HT-29 (cell line): ENCODE measurements around the gene CD69. TPM values are rescaled to one million over a fixed set of nuclear protein-coding genes. Genes with fewer than 3 reads are reported as not detected.
A peak's percentile ranks its signal among the peaks of the same experiment; 100 is the strongest.
"Not testable (repeated sequence)": the region's sequence is repeated elsewhere in the genome, so short reads cannot be mapped to it uniquely, and the experiment has no call there.

Experiments used
- DNase-seq: peaks from one replicate; pipeline ENCODE4 v3.0.0-alpha.2; 2015; ENCODE audit warnings: low spot score
- total RNA-seq: library from RNA; depleted of rRNA; stranded (reverse); fragments of >200 nt; shearing (Covaris generic); gene quantifications from 2 replicates; pipeline ENCODE4 v1.2.3, GENCODE V29; 2014

CD69 gene
- total RNA-seq, 1 experiment from 2014 or later = not detected

DNA sequence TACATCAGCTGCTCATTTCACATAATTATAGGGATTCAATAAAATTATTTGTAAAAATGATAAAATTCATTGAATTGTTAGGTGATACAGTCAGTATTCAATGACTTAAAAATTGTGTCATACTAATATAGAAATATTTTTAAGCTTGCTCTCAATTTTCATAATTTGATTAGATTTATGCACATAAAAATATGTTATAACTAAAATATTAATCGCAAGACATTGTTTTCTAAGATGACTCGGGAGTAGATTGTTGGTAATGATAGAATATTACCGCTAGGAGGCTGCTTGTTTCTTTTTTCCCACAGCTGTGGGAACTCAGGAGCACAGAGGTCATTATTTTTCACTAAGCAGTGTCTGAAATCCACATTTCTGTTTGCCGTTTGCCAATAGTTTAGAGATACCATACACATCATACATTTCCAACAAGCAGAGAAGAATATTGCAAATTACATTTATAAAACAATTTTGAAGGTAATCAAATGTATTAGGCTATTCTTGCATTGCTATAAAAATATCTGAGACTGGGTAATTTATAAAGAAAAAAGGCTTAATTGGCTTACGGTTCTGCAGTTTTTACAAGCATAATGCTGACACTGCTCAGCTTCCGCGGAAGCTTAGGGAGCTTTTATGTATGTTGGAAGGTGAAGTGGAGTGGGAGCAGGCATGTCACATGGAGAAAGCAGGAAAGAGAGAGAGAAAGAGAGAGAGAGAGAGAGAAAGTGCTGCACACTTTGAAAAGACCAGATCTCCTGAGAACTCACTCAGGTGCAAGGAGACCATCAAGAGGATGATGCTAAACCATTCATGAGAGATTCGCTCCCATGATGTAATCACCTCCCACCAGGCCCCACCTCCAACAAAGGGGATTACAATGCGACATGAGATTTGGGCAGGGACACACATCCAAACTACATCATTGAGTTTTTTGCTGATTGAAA lies 9.2 kb downstream of the CD69 start:
- peak; percentile 40 for DNase-seq

DNA sequence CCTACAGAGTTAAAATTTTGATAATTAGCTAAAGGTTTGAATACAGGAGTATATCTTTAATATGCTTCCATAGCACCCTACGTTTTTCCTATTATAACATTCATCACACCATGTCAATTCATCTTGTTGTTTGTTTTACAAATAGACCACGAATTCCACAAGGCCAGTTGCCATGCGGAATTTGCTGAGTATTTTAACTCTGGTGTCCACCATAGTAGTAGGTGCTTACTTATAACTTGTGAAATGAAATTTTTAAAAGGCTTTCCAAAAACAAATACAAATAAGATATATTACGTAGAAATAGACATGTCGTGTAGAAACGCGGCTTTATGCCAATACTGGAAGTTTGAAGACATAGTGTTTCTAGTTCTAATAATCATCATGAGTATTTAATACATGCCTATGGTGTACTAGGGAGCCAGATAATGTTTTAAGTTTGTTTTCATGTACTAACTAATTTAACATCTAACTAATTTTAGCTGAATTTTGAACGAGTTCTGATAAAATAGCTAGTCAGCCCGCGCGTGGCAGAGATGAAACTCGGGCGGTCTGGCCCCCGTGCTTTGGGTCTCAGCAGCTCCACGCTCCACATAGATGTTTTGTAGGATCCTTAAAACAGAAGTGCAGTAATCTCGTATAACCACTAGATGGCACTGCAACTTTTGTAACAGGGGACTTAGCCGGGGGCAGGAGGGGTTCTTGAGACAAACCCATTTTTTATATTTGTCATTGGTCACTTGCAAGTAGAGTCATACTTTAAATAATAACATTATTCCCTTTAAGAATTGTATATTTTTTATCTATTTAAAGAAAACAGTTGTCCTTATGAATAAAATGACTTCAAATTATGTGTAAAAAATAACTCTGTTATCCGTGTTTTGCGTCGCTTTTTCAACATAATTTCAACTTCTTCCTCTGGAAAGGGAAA lies 10.2 kb downstream of the CD69 start:
- DNase-seq = peak; percentile 63

DNA sequence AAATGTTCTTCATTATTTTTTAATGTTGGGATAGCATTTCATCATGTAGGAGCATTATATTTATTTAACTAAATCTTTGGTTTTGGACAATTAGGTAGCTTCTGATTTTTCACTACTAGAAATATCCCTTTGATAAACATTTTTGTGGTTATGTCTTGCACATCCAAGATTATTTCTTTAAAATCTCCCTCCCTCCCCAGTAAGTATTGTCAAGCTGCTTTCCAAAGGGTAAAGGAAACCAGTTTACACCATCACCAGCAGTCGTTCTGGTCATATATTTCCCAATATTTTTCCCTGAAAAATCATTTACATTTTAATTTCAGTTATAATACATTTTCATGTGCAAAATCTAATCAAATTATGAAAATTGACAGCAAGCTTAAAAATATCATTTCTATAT lies 11.1 kb downstream of the CD69 start:
- no peak for DNase-seq

DNA sequence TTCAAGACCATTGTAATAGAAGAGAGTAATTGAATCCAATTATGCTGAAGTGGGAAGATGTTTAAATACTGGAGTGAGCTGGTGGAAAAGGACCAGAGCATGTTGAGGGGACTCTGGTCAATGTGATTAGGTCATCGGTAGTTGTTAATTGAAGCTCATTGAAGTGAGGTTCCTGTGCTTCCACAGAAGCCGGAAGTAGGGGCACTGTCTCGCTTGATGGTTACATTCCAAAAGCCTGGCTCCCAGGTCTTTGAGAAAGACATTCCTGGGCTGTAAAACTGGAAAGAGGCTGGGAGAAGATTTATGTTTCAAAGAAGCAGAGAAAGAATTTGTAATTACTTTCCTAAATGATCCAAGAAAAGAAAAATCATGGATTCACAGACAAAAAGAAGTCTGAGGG lies 15.5 kb downstream of the CD69 start:
- no peak for DNase-seq

DNA sequence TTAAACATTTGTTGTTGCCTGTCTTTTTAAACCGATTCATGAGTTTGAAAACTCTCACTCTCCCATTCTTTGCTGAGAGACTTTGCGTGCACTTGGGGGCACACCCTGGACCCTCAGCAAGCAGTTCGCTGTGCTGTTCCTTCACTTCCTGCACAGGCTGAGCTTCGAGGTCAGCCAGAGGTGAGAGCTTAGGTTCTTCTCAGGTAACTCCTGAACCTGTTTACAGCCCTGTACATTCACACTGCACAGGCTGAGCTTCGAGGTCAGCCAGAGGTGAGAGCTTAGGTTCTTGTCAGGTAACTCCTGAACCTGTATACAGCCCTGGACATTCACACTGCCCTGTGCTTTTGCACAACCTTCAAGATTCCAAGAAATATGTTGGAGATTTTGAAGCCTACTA lies 18.0 kb downstream of the CD69 start:
- no peak for DNase-seq

DNA sequence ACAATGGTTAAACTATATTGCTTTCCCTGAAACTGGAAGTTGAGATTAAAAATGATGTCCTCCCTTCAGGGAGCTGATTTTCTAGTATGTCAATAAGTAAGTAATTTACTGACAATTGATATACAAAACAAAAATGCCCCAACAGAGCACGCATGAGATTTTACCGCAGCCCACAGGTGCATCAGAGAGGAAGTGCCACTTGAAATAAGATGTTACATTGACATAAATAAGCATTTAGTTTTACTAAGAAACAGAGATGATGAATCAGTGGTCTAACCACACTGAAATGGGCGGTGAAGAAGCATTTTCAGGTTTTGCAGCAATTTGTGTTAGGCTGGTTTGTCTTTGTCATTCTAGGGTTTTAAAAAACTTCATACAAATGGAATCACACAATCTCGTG lies 19.0 kb downstream of the CD69 start:
- DNase-seq = no peak

DNA sequence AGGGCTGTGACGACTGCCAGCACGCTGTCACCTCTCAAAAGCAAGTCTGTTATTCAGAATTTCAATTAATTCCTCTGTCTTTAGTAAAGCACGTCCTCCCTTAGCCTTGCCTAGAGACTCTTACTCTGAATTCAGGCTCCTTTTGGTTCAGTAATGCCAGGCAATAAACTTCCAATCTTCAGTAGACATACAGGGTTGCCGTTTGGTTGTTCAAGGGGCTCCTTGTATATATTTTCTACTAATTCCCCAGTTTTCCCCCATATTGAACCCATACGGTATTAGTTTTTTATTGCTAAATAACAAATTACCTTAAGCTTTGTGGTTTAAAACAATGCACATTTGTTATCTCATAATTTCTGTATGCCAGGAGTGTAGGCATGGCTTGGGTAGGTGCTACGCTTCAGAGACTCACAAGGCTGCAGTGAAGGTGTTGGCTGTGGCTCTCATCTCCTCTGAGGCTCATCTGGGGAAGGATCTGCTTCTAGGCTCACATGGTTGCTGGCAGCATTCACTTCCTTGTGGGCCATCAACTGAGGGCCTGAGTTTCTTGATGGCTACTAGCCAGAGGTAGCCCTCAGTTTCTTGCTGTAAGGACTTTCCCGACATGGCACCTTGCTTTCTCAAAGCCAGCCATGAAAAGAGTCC lies 20.5 kb downstream of the CD69 start:
- DNase-seq = no peak

DNA sequence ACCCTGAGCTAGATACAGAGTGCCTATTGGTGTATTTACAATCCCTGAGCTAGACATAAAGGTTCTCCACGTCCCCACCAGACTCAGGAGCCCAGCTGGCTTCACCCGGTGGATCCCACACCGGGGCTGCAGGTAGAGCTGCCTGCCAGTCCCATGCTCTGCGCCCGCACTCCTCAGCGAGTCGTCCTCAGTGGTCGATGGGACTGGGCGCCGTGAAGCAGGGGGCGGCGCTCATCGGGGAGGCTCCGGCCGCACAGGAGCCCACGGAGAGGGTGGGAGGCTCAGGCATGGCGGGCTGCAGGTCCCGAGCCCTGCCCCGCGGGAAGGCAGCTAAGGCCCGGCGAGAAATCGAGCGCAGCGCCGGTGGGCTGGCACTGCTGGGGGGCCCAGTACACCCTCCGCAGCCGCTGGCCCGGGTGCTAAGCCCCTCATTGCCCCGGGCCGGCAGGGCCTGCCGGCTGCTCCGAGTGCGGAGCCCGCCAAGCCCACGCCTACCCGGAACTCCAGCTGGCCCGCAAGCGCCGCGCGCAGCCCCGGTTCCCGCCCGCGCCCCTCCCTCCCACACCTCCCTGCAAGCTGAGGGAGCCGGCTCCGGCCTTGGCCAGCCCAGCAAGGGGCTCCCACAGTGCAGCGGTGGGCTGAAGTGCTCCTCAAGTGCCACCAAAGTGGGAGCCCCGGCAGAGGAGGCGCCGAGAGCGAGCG lies 21.1 kb downstream of the CD69 start:
- not testable (repeated sequence) for DNase-seq

DNA sequence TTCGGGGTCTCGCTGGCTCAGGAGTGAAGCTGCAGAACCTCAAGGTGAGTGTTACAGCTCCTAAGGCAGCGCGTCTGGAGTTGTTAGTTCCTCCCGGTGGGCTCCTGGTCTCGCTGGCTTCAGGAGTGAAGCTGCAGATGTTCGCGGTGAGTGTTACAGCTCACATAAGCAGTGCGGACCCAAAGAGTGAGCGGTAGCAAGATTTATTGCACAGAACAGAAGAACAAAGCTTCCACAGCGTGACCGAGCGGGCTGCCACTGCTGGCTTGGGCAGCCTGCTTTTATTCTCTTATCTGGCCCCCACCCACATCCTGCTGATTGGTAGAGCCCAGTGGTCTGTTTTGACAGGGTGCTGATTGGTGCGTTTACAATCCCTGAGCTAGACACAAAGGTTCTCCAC lies 21.8 kb downstream of the CD69 start:
- DNase-seq = not testable (repeated sequence)

DNA sequence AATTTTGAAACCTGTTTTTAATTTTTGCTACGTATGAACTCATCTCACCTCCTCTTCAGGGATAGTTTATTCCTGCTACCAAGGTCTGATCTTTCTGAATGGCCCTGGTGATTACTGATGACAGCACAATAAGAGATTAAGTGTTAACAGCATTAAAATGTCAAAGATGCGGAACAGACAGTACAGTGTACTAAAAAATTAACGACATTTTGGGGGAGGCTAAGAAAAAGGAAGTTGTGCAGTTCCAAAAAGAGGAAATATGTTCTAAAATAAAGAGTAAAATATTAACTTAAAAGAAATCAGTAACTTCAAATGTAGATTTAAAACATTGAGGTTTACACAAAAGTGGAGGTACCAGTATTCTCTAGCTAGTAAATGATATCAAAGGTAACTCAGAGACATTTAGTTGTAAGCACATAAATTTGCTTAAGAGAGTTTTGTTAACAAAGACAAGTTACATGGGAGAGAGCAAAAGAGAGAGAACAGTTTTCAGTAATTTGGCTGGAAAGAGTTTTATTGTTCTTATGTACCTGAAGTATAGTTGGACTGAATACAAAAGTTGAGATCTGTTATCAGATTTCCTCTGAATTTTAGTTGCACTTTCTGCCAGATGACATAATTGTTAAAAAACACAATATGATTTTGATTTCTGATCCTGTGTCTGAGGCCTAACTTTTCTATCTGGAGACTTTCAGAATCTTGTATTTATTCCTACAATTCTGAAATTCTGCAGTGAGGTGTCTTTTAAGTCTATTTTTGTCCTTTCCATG lies 23.6 kb downstream of the CD69 start:
- DNase-seq = no peak

DNA sequence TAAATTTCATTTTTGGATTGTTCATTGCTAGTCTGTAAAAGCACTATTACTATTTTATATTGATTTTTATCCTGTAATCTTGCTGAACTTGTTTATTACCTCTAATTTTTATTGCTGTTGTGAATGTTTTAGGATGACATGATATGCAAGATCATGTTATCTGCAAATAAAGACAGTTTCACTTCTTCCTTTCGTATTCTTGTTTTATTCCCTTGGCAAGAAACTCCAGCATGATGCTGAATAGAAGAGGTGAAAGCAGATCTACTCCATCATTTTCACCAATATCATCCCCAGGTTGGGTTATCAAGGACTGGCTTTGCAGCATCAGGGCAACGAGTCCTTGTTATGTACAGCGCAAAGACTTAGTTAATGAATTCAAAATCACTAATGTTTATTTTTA lies 25.1 kb downstream of the CD69 start:
- DNase-seq = no peak

DNA sequence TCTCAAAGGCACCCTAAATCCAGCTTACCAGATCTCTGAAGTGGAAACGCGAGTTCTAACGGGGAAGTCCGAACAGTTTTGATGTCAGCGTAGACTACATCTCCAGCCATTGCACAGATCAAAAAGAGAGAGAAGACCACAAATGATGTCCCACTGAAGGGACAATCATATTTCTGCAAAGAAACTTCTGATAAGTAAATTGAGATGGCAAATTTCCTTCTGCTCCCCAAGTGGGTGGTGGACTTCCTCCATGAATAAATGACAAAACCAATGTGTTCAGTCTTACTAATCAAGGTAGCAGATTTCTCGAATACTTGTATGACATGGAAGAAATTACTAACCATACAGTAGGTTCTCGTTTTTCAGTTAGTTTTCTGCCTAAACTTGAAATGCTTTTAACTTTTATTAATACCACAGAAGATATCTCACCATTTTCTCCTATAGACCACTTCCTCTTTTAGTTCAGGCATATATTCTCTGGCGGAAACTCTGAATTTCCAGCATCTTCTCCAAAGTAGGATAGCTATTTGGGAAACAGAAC lies 27.7 kb downstream of the CD69 start, which contains the start of gene CLECL1:
TSS of gene CLECL1 (minus strand) at position 177 of the 541 bp plus-strand sequence.
- no peak for DNase-seq

DNA sequence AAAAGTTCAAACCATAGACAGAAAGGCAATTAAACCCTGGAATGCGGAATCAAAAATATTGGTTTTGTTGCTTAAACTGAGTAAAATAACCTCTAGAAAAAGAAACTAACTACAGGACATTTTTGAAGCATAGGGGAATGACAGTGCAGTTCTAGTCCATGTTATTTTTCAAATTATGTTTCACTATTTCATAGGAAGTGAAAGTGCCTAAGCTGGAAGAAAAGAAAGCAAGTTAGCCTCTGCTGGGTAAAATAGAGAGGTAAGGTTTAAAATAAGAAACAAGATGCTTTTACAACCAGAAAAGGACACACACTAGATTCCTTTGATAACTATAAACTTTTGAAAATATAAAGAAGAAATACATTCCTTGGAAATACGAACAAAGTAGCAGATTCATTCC lies 28.9 kb downstream of the CD69 start:
- DNase-seq = no peak

DNA sequence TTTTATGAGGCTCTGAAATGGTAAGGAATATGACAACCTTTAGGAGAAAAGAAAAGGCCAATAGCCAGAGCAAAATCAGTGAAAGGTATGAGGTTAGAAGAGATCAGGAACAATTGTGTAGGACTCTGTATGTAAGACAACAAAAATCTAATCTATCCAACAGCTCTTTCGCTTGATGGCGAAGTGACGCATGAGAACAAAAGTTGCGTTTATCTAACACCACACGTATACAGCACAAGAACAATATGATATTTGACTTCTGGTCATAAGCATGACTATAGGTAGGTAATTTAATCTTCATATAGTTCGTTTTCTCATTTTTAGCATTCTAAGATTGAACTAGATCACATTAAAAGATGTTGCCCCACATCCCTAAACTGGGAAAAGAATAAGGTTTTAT lies 29.3 kb downstream of the CD69 start:
- DNase-seq = no peak

DNA sequence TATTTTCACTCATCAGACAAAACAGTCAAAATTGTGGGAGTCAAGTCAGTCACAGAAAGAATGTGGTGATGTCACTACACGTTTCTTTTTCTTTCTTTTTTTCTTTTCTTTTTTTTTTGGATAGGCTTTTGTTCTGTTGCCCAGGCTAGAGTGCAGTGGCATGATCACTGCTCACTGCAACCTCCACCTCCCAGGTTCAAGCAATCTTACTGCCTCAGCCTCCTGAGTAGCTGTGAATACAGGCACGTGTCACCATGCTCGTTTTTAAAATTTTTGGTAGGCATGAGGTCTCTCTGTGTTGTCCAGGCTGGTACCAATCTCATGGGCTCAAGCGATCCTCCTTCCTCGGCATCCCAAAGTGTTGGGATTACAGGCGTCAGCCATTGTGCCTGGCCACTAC lies 30.1 kb downstream of the CD69 start:
- DNase-seq = no peak

DNA sequence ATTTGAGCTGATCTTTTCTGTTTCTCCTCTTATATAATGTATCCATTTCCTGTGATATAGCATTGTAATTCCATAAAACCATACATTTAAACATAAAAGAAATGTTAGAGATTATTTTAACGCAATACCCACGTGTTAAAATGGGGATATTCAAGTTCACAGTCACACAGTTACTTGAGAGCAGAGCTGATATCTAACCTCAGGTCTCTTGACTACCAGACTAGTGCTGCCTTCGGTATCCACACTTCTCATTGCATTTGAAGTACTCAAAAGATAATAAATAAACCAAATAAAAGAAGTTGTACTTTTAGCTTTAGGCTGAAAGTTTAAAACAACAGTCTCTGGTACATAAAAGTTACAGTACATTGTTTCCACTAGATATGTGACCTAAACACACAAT lies 30.7 kb downstream of the CD69 start:
- no peak for DNase-seq

DNA sequence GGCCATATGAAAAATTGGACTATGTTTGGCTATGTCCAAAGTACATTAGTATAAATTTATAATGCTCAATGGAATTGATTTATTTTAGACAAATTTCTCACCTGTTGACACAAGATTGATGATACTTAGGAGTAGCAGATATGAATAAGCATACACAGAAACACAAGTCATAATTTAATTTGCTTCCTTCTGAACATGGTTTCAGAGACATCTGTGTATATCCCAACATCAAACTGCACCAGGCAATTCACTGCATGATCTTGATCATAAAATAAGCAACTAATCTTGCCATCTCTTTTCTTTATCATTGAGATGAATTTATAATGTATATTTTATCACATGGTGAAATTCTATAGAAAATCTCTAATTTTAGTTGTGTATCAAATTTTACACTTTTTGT lies 31.6 kb downstream of the CD69 start:
- no peak for DNase-seq

DNA sequence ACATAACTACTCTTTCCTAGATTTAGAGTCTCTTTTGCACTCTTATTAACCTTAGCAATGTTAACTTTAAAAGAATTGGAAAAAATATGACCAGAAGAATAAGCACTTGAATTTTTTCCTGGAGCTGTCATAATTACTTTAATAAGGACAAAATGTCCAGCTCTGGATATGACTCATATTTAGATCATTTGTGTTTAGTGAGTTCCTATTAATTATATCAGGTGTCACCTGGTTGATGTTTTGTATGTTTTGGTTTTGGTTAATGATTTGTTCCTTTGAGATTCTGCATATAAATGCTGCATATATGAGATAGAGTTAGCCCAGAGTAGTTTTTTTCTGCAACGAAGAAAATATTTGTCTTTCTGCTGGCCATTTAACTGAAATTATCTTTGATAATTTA lies 32.9 kb downstream of the CD69 start:
- no peak for DNase-seq

DNA sequence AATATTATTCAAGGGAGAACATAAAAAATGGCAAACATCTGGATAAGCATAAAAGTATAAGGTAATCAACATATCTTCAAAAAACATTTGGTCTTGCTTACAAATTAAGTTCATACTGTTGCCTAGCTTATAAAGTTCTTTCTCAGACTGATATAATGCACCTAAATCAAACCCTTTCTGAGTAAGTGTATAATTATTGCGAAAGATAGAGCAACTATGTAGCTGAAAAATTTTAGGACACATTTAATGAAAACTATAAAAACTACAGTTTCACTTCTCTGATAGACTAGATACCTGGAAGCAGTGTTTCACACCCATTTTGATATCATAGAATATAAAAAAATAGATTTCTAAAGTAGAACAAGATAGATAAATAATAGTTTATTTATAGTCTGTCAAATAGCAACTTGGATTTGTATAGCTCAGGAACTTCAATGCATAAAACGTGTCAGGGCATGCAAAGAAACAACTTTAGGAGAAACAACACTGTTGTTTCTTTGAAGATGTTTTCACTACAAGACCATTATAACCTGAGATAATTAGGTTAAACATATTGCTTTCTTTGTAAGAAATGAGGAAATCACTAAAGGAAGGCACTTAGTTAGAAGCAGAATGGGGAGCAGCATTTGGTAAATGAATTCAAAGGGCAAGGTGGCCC lies 35.4 kb downstream of the CD69 start:
- DNase-seq = no peak

DNA sequence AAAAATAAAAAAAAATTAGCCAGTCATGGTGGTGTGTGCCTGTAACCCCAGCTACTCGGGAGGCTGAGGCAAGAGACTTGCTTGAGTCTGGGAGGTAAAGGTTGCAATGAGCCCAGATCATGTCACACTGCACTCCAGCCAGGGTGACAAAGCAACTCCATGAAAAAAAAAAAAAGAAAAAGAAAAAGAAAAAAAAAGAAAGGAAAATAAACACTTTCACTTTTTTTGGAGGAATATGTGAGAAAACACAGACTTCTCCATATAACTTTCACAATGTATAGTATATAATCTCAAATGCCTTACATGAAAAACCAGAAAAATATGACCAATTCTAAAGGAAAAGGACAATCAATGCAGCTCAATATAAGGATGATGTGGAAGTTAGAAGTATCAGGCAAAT lies 36.7 kb downstream of the CD69 start:
- no peak for DNase-seq
